Activated CD8-positive, alpha-beta memory T cell treated with anti-CD3 and anti-CD28 coated beads, Interleukin-2, amount 50 U/mL, for 48 hours (primary cell): ENCODE results near the gene CD96.

Experiments used
- DNase-seq: peaks from one replicate; pipeline ENCODE4 v3.0.0-alpha.2; 2020

CD96 gene

DNA sequence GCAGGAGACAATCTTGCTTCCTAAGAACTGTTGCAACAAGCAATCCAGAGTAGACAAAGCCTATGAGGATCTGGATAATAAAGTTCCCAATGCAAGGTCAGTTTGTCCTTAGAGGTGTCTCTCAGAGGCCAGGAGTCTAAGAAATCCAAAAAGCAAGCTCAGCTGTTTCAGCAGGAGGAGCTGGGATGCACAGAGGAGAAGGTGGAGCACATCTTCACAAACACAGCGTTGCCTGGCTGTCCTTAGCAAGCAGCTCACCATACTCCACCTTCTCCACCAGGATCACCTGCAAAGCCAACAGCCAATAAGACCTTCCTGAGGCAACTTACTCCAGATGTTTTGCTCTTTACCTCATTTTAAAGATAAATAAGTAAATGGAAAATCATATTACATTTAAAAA, 52.8 kb downstream of the CD96 start:
- no peak for DNase-seq

DNA sequence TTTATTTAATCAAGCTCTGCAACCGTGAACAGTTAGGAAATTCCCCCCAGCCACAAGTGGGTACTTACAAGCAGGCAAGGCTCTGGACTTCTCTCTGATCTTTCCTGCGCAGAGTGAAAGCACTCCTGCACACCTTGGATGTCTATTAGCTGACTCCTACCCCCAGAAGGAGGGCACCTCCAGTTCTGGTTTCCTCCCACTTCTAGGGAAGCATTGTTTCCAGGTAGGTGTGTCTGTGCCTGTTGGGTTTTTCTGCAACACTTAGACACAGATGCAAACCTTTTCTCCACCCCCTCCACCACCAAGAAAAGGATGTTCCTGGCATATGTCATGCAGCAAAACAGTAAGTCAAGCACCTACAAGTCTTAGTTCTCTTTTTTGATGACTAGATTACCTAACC, 53.2 kb downstream of the CD96 start, which contains the start of gene ZBED2:
TSS of gene ZBED2 (minus strand) at position 115 of the 400 bp plus-strand sequence. CDS start 1,145 bp downstream, outside the sequence.
- DNase-seq, result no peak

DNA sequence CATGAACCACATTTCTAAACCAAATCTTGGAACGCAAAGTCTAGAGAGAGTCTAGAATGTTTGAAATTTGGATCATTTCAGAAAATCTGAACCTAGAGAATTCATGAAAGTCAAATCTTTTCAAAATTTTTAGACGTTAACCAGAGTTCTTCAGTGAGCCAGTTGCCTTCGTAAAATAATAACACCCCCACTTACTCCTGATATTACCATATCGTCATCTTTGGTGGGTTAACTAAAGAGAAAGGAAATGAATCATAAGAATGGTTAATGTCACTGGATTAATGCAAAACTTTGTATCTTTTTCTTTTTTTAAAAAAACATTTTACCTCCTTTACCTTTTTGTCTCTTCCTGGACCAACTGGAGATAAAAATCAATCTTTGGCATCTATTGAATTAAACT, 54.3 kb downstream of the CD96 start:
- no peak for DNase-seq

DNA sequence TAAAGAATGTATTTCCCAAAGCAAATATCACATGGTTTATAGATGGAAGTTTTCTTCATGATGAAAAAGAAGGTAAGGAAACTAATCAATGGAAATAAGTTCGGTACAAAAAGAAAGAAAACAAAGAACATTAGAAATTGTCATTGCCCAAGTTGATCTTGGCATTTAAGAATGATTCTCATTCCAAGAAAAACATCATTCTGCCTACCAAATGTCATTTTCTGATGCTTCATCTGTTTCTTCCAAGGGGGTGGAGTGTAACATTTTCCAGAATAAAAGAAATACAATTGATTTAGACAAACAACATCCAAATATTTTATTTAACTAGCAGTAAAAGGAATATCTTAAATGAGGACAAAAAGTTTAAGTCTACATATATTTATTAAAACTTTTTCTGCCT, 56.1 kb downstream of the CD96 start:
- no peak for DNase-seq

DNA sequence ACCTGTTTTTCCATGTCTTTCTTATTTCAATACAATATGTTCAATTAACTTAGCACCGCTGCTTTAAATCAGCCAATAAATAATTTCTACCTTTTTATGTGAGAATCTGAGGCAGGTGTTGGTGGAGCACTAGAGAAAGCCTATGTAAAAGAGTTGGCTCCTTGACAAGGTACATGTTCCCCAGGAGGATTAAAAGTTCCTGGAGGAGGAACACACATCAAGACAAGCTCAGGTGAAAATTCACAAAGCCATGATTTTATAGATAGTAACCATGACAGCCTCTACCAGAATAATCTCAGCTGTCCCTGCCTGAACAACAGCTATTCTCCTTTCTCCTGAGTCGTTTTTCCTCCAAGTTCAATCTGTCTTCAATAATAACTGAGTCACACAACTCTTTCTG, 56.6 kb downstream of the CD96 start:
- no peak for DNase-seq

DNA sequence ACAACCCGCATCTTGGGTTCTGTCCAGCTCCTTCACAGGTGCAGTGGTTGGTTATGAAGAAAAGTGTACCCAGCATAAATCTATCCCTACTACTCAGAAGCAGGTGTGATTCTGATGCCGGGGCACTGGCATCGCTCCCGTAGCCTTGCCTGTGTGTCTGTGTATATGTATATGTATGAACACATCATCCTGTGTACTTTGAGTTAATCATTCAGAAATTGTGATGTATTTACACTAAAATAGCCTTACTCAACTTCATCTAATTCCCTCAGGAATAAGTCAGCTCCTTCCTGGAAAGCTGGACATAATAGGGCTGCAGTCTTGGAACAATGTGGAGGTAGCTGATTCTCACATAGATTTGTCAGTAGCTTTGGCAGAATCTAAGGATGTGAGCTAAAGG, 59.8 kb downstream of the CD96 start:
- no peak for DNase-seq

DNA sequence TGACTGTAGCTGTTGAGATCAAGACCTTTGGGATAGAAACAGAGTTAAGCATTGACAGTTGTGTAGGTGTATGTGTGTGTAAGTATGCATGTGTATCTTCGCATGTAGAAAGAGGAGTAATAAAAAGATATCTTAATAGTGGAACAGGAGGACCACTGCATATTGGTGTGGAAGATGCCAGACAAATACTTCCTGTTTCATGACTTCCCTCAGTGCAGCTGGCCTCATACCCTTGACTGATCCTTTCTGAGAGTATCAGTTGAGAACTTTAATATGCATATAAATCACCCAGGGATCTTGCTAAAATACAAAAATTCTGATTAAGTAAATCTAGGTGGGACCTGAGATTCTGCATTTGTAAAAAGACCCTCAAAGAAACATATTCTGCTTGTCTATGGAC, 61.7 kb downstream of the CD96 start:
- DNase-seq, result no peak

DNA sequence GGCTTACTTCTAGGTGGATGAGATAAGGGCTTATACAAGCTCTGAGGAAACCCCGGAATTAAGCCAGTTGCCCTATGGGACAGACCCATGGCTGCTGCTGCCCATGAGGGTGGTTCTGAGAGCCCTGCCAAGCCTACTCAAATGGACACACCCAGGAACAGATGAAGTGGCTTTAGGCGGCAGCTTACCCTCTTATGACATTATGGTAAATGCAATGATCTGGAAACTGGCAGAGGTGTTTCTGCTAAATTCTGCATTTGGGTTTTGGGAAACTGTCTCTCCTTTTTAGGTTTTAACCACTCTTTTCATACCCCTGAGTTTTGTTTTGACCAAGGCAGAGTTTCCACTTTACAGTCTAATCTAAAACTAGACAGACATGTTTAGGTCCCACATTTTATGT, 62.1 kb downstream of the CD96 start:
- DNase-seq, result no peak

DNA sequence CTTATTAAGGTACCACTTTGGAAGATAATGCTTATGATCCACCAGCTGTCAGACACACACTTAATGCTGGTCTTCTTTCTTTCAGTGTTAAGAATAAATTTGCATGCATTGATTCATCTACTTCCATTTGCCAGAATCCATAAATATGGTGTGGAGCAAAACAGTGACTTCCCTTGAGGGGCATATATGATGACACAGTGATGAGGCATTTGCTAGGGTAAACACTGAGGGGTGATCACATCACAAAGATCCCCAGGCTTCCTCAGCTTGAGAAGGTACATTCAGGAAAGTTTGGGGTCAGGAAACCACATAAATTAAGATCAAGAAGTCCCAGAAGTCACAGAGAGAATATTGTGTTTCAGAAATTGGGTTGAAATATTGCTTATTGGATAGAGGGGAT, 63.0 kb downstream of the CD96 start:
- DNase-seq, result no peak

DNA sequence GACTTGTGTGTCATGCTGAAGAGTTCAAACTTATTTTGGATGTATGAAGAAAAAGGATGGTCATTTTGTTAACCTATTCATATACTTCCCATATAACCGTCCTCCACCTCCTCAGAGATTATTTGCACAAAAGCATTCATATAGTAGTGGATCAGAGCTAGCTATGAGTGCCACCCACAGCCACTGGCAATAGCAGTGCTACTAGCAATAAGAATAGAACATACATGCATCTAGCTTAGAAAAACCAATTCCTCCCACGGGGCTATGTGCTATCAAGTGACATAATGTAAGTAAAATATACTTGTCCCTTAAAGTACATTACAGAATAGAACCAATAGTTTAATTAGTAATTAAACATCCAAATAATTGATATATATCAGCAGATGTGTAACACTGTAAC, 63.5 kb downstream of the CD96 start:
- DNase-seq, result no peak

DNA sequence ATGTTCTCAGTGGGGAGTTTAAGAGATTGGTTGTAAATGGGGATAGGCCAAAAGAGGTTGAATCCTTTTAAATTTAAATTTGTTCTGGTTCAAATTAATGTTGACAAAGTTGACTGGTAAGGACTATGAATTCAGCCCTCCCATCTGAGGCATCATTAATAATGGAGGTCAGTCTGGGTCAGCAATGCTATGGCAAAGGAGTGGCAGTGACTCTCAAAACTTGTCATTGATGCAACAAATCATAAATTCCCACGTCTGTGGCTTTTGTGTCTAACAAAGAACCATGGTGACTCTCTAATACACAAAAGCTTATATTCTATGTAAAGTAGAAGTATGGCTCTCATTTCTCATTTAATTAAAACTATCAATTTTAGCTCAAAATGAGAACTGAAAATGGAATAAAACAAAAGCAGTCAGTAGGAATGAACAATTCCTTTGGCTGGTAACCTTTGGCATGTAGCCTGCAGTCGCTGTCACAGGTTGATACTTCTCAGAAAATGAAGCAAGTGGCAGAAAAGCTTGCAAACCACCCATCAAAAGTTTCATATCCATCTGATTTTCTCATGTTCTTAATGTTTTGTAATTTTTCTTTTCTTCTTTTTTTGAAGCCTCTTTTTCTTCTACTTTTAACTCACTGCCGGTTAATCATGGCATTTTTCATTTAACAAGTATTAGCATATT, 65.4 kb downstream of the CD96 start:
- DNase-seq, result no peak

DNA sequence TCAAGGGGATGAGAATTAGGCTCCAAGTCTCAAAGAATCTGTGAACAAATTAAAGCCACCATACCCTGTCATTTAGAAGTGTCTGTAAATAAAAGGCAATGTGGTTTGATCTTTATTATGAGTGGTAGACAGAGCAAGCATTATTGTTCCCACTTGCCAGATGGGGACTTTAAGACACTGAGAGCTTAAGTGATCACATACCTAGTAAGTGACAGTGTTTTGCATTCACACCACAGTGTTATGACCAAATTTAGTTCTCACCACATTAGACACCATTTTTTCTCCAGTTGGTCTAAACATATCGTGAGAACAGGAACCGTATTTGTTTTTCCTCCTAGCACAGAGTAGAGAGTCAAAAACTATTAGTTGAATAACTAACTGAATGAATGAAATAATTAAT, 66.4 kb downstream of the CD96 start:
- no peak for DNase-seq

DNA sequence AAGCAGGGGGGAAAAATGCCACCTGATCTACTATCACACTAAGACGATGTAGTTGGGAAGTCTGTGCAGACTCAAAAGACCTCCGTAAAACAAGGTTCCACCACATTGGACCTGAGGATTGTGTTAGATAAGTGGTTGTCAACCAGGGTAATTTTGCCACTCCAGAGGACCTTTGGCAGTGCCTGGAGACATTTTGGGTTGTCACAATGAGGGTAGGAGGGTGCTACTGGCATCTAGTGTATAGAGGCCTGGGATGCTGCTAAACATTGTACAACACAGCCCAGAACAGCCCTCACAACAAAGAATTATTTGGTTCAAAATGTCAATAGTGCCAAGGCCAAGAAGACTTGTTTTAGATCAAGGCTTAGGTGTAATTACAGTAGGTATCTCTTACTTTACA, 67.7 kb downstream of the CD96 start:
- no peak for DNase-seq

DNA sequence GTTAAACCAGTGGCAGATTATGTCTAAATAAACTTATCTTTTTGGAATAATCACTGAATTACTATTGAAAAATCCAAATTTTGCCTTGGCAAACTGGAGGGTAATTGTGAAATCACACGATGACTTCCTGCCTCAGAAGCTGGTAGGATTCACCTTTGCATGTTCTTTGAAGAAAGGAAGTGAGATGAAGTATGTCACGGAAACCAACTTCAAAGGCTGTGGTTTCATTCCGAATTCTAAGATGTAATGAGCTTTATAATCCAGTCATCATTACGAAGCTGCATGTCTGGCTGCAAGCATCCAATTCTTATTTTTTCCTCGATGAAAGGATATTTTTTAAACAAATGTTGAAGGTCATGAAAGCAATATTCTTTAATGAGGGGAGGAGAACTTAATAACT, 68.2 kb downstream of the CD96 start:
- no peak for DNase-seq

DNA sequence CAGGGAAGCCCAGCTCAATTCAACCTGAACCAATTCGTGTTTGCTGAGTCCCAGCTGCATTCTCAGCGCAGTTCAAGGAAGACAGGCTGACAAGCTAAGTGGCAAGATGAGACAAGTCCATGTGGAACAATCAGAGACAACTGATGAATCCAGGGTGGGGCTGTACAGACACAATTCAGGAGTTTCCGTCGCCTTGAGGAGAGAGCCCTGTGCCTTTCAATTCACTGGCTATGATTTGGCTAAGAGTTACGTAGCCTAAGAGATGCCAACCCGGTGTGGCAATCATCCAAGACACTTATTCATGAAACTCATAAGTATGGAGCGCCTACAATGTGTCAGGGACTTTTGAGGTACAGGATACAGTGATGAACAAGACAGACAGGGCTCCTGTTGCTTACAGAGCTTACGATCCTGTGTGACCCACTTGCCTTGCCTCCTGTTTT, 68.6 kb downstream of the CD96 start:
- no peak for DNase-seq

DNA sequence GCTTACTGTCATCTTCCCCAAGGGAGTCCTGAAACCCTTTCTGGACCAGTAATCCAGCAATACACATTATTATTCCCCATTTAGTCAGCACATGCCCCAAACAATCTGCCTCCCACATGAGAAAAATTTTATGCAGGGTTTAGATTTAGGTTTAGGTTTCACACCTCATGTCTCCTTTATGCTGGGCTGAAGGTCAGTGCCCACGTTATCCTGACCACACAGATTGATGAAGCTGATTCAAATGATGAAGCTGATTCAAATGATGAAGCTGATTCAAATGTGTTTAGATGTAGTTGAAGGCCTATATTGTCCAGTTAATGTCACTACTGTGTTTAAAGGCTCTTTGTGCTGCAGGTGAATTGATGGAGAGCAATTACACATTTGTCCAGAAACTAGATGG, 71.3 kb downstream of the CD96 start:
- DNase-seq, result no peak

DNA sequence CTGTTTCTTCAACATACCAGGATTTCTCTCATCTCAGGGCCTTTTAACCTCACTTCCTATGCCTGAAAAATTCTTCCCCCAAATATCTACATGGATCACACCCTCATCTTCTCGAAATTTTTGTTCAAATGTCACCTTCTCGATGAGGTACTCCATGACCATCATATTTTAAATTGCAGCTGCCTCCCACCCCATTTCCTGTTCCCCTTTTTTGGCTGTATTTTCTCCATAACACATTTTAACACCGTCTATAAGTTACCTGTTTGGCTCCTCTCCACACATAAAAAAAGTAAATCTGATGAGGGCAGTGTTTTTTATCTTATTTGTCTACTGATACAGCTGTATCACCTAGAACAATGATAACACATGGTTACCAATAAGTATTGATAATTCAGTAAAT, 73.9 kb downstream of the CD96 start:
- DNase-seq, result no peak

DNA sequence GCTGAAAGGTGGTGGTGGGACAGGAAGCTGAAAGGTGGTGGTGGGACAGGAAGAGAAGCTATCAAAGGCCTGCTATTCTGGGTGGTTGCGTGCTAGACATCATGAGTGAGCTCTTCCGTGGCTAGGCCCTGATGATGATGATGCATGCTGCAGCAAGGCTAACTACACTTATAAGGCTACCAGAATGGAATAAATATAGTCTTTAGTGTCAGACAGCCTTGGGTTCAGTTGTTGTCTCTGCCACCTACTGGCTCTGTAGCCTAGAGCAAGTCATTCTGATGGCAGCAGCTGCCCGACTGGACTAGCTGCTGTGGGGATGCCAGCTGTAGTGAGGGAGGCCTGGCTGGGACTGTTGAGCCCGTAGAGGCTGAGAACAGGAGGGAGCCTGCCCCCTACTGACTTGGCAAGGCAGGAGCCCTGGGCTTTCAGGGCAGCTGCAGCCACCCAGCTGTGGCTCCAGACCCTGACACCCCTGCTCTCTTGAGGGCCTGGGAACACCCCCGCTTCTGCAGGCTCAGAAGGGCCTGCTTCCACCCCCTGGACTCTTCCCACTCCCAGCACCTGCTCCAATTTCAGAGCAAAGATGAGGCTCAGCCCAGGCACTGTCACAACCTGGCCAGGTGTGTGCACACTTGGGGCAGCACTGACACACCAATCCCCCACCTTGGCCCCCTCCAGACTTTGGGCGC, 74.6 kb downstream of the CD96 start:
- DNase-seq, result peak; percentile 82

DNA sequence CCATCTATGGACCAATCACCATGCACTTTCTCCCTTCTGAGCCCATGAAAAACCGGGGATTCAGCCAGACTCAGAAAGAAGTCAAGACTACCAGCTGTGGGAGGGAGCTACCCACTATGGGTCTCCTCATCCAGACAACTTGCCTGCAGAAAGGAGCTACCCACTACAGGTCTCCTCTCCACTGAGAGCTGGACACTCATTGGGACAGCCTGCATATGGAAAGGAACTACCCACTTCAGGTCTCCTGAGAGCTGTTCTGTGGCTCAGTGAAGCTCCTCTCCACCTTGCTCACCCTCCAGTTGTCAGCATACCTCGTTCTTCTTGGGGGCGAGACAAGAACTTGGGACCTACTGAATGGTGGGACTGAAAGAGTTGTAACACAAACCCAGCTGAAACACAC, 75.4 kb downstream of the CD96 start:
- no peak for DNase-seq

DNA sequence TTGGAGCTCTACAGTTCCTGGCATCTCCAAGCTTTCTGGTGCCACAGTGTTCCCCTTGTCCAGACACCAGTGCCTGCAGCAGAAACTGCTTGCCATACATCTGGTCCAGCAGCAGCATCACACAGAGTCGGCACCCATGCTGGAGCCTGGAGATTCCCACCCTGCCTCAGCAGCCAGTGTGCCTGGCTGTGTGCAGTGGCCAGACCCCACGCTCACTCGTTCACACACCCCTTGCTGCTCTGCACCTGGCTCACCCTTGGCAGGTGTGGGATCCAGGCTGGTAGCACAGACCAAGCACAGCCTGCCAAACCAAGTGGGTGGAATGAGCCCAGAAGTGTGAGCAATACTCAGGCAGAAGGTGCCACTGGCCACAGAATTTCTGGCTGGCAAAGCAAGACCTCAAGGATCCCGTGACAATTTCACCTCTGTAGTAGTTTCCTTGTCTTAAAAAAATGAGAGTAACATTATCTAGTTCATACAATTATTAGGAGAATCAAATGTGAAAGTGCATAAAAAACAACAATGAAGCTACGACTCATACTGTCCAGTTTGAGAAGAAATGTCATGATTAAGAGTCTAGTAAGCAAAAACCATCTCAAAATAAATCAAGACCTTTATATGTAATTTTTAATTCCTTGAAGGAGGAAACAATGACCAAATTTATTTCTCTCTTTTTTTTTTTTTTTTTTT, 76.1 kb downstream of the CD96 start:
- DNase-seq, result no peak

DNA sequence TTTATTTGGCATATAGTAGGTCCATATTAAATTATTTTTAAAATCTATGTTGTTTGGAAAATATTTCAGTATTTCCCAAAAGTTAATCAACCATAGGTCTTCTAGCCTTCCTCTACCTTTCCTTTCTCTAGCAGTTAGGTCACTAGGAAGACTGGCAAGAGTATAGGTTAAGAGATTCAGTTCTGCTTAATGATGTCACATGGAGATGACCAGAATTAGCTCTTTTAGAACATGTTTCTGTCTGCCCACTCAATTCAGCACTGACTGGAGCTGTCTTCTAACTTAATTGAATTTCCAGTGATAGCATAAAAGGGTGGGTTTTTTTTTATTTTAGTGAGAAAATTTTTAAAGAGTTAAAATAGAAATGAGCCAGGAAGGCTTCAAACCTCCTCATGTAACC, 76.9 kb downstream of the CD96 start:
- DNase-seq, result no peak

DNA sequence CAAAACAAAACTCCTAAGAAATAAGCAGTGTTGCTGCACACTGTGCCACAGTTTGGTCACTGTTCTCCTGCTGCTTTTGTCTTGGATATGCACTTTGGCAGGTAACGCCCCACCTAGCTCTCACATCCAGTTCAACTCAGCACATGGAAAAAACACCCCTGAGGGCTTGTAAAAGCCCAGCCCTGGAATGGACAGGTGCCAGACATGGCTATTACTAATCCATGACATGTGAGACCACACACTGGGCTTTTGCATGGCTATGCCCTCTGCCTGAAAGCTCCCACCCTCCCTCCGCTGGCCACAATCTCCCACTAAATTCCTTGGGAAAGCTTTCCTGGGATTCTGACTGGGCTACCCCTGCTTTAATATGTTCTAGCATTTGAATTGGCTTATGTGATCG, 77.8 kb downstream of the CD96 start:
- no peak for DNase-seq

DNA sequence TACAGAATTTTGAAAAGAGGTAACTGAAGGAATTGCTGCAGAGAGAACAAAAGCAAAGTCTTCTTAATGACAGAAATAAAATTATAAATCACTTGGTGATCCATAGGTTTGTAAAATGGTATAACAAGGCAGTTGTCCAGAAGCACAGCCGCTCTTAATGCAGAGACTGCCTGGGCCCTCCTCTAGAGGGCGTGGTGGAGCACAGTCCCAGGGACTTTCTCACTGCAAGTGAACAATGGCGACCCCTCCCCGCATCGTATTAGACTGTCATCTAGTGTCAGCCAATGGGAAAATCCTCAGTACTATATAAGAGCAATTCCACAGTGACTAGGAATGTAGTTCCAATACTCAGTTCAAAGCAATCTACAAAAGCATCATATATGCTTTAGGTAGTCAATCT, 79.5 kb downstream of the CD96 start:
- peak; percentile 77 for DNase-seq

DNA sequence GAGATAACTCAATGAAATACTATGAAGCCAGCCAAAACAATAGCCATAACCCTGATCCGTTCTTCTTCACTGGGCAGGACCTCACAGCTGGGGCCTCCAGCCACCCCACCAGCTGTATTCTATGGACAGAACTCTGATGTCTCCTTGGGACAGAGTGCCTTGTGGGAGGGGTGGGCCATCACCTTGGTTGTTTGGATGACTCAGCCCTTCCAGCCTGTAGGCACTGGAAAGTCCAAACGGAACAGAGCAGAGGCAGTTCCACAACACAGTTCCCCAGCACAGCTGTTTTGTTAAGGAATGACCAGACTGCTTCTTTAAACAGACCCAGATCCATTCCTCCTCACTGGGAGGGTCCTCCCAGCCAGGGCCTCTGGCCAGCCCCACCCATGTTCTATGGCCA, 85.1 kb downstream of the CD96 start:
- no peak for DNase-seq
